Neutrophil (primary cell): ENCODE results near the gene FBXO47.
"Not testable (repeated sequence)": the region's sequence is repeated elsewhere in the genome, so short reads cannot be mapped to it uniquely, and the experiment has no call there.

Experiments used
- H3K27ac ChIP-seq: fragments of 200-600 bp; sonication (generic); 2 replicates; pipeline ENCODE4 v1.5.1; 2016; ENCODE audit warnings: mild to moderate bottlenecking, moderate library complexity
- H3K27me3 ChIP-seq: fragments of 200-600 bp; sonication (generic); 2 replicates; pipeline ENCODE4 v1.6.0; 2016; ENCODE audit warnings: mild to moderate bottlenecking
- H3K36me3 ChIP-seq: fragments of 200-600 bp; sonication (generic); 2 replicates; pipeline ENCODE4 v1.5.1; 2017
- H3K4me1 ChIP-seq, 2 experiments: fragments of 200-600 bp in 1 of 2; sonication (generic) in 1 of 2; 1 replicate in 1 of 2; 2 replicates in 1 of 2; pipeline versions ENCODE4 v1.5.1 to v1.6.1; 2013 to 2016; ENCODE audit warnings: low read depth in 1 of 2, low read length in 1 of 2, mild to moderate bottlenecking in 1 of 2, moderate library complexity in 1 of 2; ENCODE audit not compliant: control insufficient read depth in 1 of 2, insufficient read depth in 1 of 2
- H3K4me3 ChIP-seq, 2 experiments: fragments of 200-600 bp in 1 of 2; sonication (generic) in 1 of 2; 1 replicate in 1 of 2; 2 replicates in 1 of 2; pipeline ENCODE4 v1.5.1; 2013 to 2016; ENCODE audit warnings: low read depth in 1 of 2, low read length in 1 of 2, mild to moderate bottlenecking in 1 of 2, moderate library complexity in 1 of 2
- H3K9me3 ChIP-seq: fragments of 200-600 bp; sonication (generic); 2 replicates; pipeline ENCODE4 v1.5.1; 2016
- TF ChIP-seq, protein P1 (sequence below): fragments of 200-600 bp; sonication (generic); IDR thresholded peaks from 2 replicates; pipeline ENCODE4 v1.5.1; 2016; ENCODE audit warnings: antibody characterized with exemption

Gene FBXO47

DNA sequence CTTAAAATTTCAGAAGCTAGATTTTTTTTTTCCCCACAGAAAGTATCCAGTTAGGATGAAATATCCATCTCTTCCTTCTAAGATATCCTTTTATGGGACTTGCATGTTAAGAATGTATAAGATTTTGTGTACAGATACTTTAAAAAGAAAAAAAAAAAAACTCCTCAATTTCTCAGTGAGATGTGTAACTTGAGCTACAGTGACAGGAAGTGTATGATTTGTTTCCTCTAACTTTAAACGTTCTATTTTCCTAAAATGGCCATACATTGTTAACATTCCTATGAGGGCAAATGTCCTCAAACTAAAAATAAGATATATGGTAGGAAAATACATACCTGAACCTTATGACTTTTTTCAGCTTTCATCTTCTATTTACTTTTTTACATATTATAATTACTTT lies 8.9 kb downstream of the FBXO47 start:
- Histone ChIP-seq H3K9me3 (no peaks in the 10 kb centered on the region), H3K36me3 (no peaks in the 10 kb centered on the region), H3K27ac (no peak overlapping the region), H3K4me3 (no peak overlapping the region), H3K4me1 (no peaks in the 10 kb centered on the region), H3K27me3 (no peaks in the 10 kb centered on the region)
- TF ChIP-seq, protein P1, sequence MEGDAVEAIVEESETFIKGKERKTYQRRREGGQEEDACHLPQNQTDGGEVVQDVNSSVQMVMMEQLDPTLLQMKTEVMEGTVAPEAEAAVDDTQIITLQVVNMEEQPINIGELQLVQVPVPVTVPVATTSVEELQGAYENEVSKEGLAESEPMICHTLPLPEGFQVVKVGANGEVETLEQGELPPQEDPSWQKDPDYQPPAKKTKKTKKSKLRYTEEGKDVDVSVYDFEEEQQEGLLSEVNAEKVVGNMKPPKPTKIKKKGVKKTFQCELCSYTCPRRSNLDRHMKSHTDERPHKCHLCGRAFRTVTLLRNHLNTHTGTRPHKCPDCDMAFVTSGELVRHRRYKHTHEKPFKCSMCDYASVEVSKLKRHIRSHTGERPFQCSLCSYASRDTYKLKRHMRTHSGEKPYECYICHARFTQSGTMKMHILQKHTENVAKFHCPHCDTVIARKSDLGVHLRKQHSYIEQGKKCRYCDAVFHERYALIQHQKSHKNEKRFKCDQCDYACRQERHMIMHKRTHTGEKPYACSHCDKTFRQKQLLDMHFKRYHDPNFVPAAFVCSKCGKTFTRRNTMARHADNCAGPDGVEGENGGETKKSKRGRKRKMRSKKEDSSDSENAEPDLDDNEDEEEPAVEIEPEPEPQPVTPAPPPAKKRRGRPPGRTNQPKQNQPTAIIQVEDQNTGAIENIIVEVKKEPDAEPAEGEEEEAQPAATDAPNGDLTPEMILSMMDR, result no peak

DNA sequence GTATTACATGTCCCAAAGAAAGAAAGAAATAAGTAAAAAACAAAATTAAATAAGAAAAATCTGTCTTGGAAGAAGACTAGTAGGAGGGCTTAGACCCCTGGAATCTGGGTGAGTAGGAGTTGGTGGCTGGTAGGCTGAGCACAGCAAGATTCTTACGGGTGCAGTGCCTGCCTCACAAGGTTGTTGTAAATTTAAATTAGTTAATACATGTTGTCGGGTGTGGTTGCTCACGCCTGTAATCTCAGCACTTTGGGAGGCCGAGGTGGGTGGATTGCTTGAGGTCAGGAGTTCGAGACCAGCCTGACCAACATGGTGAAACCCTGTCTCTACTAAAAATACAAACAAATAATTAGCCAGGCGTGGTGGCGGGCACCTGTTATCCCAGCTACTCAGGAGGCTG lies 13.4 kb downstream of the FBXO47 start:
- not testable (repeated sequence) for H3K9me3 ChIP-seq, H3K27ac ChIP-seq, H3K4me3 ChIP-seq, H3K4me1 ChIP-seq, H3K27me3 ChIP-seq, H3K36me3 ChIP-seq

DNA sequence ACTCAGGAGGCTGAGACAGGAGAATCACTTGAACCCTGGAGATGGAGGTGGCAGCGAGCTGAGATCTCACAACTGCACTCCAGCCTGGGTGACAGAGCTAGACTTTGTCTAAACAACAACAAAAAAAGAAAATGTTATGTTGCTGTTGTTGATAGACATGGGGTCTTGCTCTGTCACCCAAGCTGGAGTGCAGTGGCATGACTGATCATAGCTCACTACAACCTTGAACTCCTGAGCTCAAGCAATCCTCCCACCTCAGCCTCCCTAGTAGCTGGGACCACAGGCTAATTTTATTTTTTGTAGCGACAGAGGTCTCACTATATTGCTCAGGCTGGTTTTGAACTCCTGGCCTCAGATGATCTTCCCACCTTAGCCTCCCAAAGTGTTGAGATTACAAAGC lies 20.0 kb downstream of the FBXO47 start:
- Histone ChIP-seq H3K27me3 (no peaks in the 10 kb centered on the region), H3K27ac (no peak overlapping the region), H3K4me1 (no peaks in the 10 kb centered on the region), H3K4me3 (no peak overlapping the region), H3K9me3 (no peaks in the 10 kb centered on the region), H3K36me3 (no peaks in the 10 kb centered on the region)
- TF ChIP-seq, protein P1, result no peak

DNA sequence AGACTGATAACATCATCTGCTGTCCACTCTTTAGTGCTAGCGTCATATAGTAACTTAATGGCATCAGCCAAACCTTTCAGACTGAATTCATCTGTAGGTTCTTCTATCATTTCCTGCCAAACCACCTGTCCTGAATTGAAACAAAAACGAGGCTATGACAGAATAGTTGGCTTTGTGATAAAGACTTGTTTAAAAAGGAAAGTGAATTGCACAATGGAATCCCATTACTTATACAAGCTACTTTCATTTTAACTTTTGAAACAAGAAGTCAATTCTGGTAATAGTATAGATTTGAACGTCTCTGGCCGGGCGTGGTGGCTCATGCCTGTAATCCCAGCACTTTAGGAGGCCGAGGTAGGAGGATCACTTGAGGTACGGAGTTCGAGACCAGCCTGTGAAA lies 23.6 kb downstream of the FBXO47 start:
- Histone ChIP-seq H3K36me3 (no peaks in the 10 kb centered on the region), H3K4me1 (no peaks in the 10 kb centered on the region), H3K27me3 (no peaks in the 10 kb centered on the region), H3K27ac (no peak overlapping the region), H3K4me3 (no peak overlapping the region), H3K9me3 (no peaks in the 10 kb centered on the region)
- TF ChIP-seq, protein P1, result no peak

DNA sequence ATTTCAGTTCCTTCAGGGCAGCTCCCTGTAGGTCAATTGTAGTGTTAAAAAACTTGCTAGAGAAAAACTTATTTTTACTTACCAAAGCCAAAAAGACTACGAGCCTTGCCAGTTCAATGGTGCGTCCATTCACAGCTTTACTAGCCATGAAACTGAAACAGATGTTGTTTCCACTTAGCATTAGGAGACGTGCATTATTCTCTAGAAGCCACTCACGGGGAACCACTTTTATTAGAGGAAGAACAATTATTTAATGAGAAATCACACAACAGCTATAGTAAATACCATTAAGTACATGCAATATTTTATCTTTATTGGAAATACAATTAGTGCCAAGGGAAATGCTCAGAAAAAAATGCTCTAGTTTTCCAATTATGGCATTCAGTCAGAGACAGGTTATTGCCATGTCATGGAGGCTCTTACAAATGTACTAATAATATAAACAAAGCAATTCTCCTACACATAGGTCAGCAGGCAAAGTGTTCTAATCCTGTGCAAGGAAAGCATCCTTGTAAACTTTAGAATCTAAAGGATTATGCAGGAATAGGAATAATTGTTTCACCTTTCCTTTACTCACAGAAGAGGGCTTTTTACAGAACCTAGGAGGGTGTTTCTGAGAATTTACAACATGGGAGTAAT lies 24.4 kb downstream of the FBXO47 start:
- TF ChIP-seq, protein P1, result no peak
- H3K4me1 ChIP-seq, result no peaks in the 10 kb centered on the region
- no peaks in the 10 kb centered on the region for H3K9me3 ChIP-seq
- no peaks in the 10 kb centered on the region for H3K27me3 ChIP-seq
- no peak overlapping the region for H3K27ac ChIP-seq
- no peaks in the 10 kb centered on the region for H3K36me3 ChIP-seq
- no peak overlapping the region for H3K4me3 ChIP-seq

DNA sequence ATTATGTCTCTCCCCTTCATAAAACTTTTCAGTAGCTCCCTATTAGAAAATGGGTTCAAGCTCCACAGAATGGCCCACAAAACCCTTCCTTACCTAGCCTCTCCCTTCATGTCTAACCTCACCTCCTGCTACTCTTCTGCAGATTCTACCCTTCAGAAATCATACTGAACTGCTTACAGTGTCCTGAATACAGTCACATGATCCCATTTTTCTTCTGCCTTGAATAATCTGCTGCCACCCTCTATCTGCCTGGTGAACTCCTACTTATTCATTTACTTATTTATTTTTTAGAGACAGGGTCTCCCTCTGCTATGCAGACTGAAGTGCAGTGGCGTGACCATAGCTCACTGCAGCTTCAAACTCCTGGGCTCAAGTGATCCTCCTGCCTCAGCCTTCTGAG lies 26.8 kb downstream of the FBXO47 start:
- no peaks in the 10 kb centered on the region for H3K4me1 ChIP-seq
- H3K27ac ChIP-seq, result no peak overlapping the region
- TF ChIP-seq, protein P1, result no peak
- H3K4me3 ChIP-seq, result no peak overlapping the region
- no peaks in the 10 kb centered on the region for H3K9me3 ChIP-seq
- peaks cover 22% of the 10 kb centered on the region for H3K27me3 ChIP-seq
- H3K36me3 ChIP-seq, result no peaks in the 10 kb centered on the region
